ENCODE results near the gene IL17A. TPM values are rescaled to one million over a fixed set of nuclear protein-coding genes. Genes with fewer than 3 reads are reported as not detected.

Gene IL17A
- total RNA-seq, 1 donor from 2014 or later: not detected

- Mint-ChIP-seq H3K27ac (ENCODE audit: unreplicated experiment) (no peak overlapping the region), H3K4me1 (ENCODE audit: low read depth) (no peaks in the 10 kb centered on the region), H3K9me3 (ENCODE audit: low read depth) (no peaks in the 10 kb centered on the region), H3K36me3 (ENCODE audit: low read depth) (no peaks in the 10 kb centered on the region), H3K27me3 (ENCODE audit: low read depth) (peaks cover 25% of the 10 kb centered on the region), H3K4me3 (ENCODE audit: unreplicated experiment) (no peak overlapping the region)
- no peak for DNase-seq (ENCODE audit: low spot score)
- TF ChIP-seq CTCF (IDR thresholded peaks at IDR 0.05): no peak
Measured at GRCh38 chr6:52215787-52216186, 29.6 kb downstream of the IL17A start.

GRCh38 chr6:52216932-52217575 lies 30.9 kb downstream of the IL17A start:
- no peaks in the 10 kb centered on the region for H3K36me3 Mint-ChIP-seq (ENCODE audit: low read depth)
- peaks cover 24% of the 10 kb centered on the region for H3K27me3 Mint-ChIP-seq (ENCODE audit: low read depth)
- no peaks in the 10 kb centered on the region for H3K9me3 Mint-ChIP-seq (ENCODE audit: low read depth)
- H3K27ac Mint-ChIP-seq (ENCODE audit: unreplicated experiment): no peak overlapping the region
- H3K4me1 Mint-ChIP-seq (ENCODE audit: low read depth): no peaks in the 10 kb centered on the region
- no peak for TF ChIP-seq CTCF (IDR thresholded peaks at IDR 0.05)
- no peak overlapping the region for H3K4me3 Mint-ChIP-seq (ENCODE audit: unreplicated experiment)
- DNase-seq (ENCODE audit: low spot score): no peak

GRCh38 chr6:52217761-52218160 lies 31.6 kb downstream of the IL17A start:
- H3K9me3 Mint-ChIP-seq (ENCODE audit: low read depth): no peaks in the 10 kb centered on the region

GRCh38 chr6:52221302-52221701 lies 35.1 kb downstream of the IL17A start:
- peaks cover 44% of the 10 kb centered on the region for H3K27me3 Mint-ChIP-seq (ENCODE audit: low read depth)

More at GRCh38 chr6:52217761-52218160, 31.6 kb downstream of the IL17A start:
- Mint-ChIP-seq H3K36me3 (ENCODE audit: low read depth) (no peaks in the 10 kb centered on the region), H3K4me1 (ENCODE audit: low read depth) (no peaks in the 10 kb centered on the region), H3K27me3 (ENCODE audit: low read depth) (peaks cover 23% of the 10 kb centered on the region), H3K4me3 (ENCODE audit: unreplicated experiment) (no peak overlapping the region), H3K27ac (ENCODE audit: unreplicated experiment) (no peak overlapping the region)
- DNase-seq (ENCODE audit: low spot score): no peak
- no peak for TF ChIP-seq CTCF (IDR thresholded peaks at IDR 0.05)

GRCh38 chr6:52227495-52227894 lies 41.3 kb downstream of the IL17A start:
- H3K36me3 Mint-ChIP-seq (ENCODE audit: low read depth): no peaks in the 10 kb centered on the region
- no peaks in the 10 kb centered on the region for H3K9me3 Mint-ChIP-seq (ENCODE audit: low read depth)
- TF ChIP-seq CTCF (IDR thresholded peaks at IDR 0.05): no peak
- DNase-seq (ENCODE audit: low spot score): no peak
- H3K4me1 Mint-ChIP-seq (ENCODE audit: low read depth): no peaks in the 10 kb centered on the region
- peaks cover 30% of the 10 kb centered on the region for H3K27me3 Mint-ChIP-seq (ENCODE audit: low read depth)
- no peak overlapping the region for H3K27ac Mint-ChIP-seq (ENCODE audit: unreplicated experiment)
- no peak overlapping the region for H3K4me3 Mint-ChIP-seq (ENCODE audit: unreplicated experiment)

More at GRCh38 chr6:52221302-52221701, 35.1 kb downstream of the IL17A start:
- no peaks in the 10 kb centered on the region for H3K4me1 Mint-ChIP-seq (ENCODE audit: low read depth)
- DNase-seq (ENCODE audit: low spot score): no peak
- TF ChIP-seq CTCF (IDR thresholded peaks at IDR 0.05): no peak
- no peak overlapping the region for H3K27ac Mint-ChIP-seq (ENCODE audit: unreplicated experiment)
- H3K36me3 Mint-ChIP-seq (ENCODE audit: low read depth): no peaks in the 10 kb centered on the region
- H3K9me3 Mint-ChIP-seq (ENCODE audit: low read depth): no peaks in the 10 kb centered on the region
- H3K4me3 Mint-ChIP-seq (ENCODE audit: unreplicated experiment): no peak overlapping the region
